Ascending aorta (tissue), 2 donors: ENCODE results near the gene MTFP1. TPM values are rescaled to one million over a fixed set of nuclear protein-coding genes. Genes with fewer than 3 reads are reported as not detected.
"Not testable (repeated sequence)": the region's sequence is repeated elsewhere in the genome, so short reads cannot be mapped to it uniquely, and the experiment has no call there.

Source experiments
- DNase-seq, 2 donors: peaks; one replicate each; pipeline ENCODE4 v3.0.0-alpha.2; 2019; ENCODE audit warnings: low spot score in 2 of 2
- H3K27ac ChIP-seq, 2 donors: fragments of 200-600 bp; sonication (generic); one replicate each; pipeline ENCODE4 v1.5.1; 2016 to 2017; ENCODE audit warnings: mild to moderate bottlenecking in 1 of 2
- H3K27me3 ChIP-seq: fragments of 200-600 bp; sonication (generic); one replicate; pipeline ENCODE4 v1.5.1; 2017
- H3K36me3 ChIP-seq, 2 donors: fragments of 200-600 bp; sonication (generic); one replicate each; pipeline ENCODE4 v1.5.1; 2016
- H3K4me1 ChIP-seq, 2 donors: fragments of 200-600 bp; sonication (generic); one replicate each; pipeline ENCODE4 v1.5.1; 2016 to 2017; ENCODE audit warnings: mild to moderate bottlenecking in 1 of 2
- H3K4me3 ChIP-seq, 2 donors: fragments of 200-600 bp; sonication (generic); one replicate each; pipeline ENCODE4 v1.5.1; 2016 to 2017; ENCODE audit warnings: mild to moderate bottlenecking in 1 of 2
- H3K9me3 ChIP-seq, 2 donors: fragments of 200-600 bp; sonication (generic); one replicate each; pipeline ENCODE4 v1.5.1; 2016
- CTCF ChIP-seq, 3 experiments: fragments of 200-600 bp in 2 of 3; fragments of 450-650 bp in 1 of 3; sonication (generic) in 2 of 3; IDR thresholded peaks; one replicate each; pipeline ENCODE4 v1.5.1; 2016 to 2019; ENCODE audit warnings: antibody characterized with exemption in 3 of 3, mild to moderate bottlenecking in 1 of 3, moderate library complexity in 1 of 3
- intact Hi-C: fragments of 100-400 bp; cut with DNase I; formaldehyde crosslinking; loops from one replicate; pipeline ENCODE4 v1.15.1; 2023
- total RNA-seq: library from RNA; depleted of rRNA; stranded (reverse); fragments of >200 nt; gene quantifications from one replicate; pipeline ENCODE4 v1.1.0, GENCODE V29; 2016

MTFP1 gene
- total RNA-seq, 1 donor from 2014 or later, result 4.5 TPM

DNA sequence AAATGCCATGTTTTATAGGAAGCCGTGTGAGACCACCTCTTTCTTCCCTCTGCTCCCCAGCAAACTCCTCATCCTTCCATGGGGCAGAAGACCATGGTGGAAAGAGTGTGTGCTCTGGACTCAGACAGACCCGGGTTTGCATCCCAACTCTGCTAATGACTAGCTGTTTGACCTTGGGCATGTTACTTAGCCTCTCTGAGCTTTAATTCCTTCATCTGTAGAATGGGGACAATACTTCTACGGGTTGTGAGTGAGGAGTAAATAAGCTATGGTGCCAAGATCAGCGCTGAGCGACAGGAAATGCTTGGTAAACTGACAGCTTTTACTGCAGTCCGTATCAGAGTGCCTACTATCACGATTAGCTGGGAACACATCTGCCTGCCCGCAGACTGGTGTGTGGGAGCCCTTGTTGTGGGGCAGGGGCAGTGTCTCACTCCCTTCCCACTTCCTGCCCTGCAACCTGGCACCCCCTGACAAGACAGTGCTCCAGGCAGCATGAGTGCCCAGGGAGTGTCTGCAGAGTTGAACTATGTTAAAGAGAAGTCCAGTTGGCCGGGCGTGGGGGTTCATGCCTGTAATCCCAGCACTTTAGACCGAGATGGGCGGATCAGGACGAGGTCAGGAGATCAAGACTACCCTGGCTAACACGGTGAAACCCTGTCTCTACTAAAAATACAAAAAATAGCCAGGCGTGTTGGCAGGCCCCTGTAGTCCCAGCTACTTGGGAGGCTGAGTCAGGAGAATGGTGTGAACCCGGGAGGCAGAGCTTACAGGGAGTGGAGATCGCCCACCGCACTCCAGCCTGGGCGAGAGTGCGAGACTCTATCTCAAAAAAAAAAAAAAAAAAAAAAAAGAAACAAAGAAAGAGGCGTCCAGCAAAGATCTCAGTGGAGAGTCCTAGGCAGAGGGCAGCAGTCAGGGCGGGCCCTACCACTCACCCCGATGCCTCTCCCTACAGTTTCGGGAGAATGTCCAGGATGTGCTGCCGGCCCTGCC lies 26.6 kb upstream of the MTFP1 start:
- intact Hi-C loops, result no loop called here
- TF ChIP-seq CTCF (IDR thresholded peaks at IDR 0.05), result no peak

GRCh38 chr22:30399718-30400117 lies 25.9 kb upstream of the MTFP1 start:
- no peak for DNase-seq
- TF ChIP-seq CTCF (IDR thresholded peaks at IDR 0.05), result no peak
- Histone ChIP-seq H3K27me3 (no peaks in the 10 kb centered on the region), H3K4me1 (peaks cover 0 to 3% of the 10 kb centered on the region in 2 donors), H3K4me3 (no peak overlapping the region), H3K9me3 (no peaks in the 10 kb centered on the region), H3K36me3 (no peaks in the 10 kb centered on the region), H3K27ac (no peak overlapping the region)
- intact Hi-C loops, result no loop called here

More for the DNA sequence above, 26.6 kb upstream of the MTFP1 start:
- Histone ChIP-seq H3K9me3 (no peaks in the 10 kb centered on the region), H3K4me3 (no peak overlapping the region), H3K27me3 (no peaks in the 10 kb centered on the region), H3K4me1 (peaks cover 0 to 3% of the 10 kb centered on the region in 2 donors), H3K27ac (no peak overlapping the region), H3K36me3 (no peaks in the 10 kb centered on the region)
- no peak for DNase-seq

GRCh38 chr22:30400159-30400558 lies 25.4 kb upstream of the MTFP1 start:
- peaks cover 0 to 3% of the 10 kb centered on the region in 2 donors for H3K4me1 ChIP-seq

DNA sequence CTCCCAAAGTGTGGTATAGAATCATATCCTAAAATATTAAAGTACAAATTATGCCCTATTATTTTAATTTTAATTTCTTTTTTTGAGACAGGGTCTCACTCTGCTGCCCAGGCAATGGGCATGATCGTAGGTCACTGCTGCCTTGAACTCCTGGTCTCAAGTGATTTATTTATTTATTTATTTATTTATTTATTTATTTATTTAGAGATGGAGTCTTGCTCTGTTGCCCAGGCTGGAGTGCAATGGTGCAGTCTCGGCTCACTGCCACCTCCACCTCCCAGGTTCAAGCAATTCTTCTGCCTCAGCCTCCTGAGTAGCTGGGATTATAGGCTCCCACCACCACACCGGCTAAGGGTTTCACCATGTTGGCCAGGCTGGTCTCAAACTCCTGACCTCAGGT lies 24.5 kb upstream of the MTFP1 start:
- intact Hi-C loops, H3K27ac ChIP-seq, H3K9me3 ChIP-seq, H3K4me3 ChIP-seq, H3K36me3 ChIP-seq, H3K4me1 ChIP-seq, H3K27me3 ChIP-seq, DNase-seq: not testable (repeated sequence)

More at GRCh38 chr22:30400159-30400558, 25.4 kb upstream of the MTFP1 start:
- Histone ChIP-seq H3K9me3 (no peaks in the 10 kb centered on the region), H3K4me3 (no peak overlapping the region), H3K36me3 (no peaks in the 10 kb centered on the region), H3K27ac (no peak overlapping the region), H3K27me3 (no peaks in the 10 kb centered on the region)
- TF ChIP-seq CTCF (IDR thresholded peaks at IDR 0.05), result no peak
- intact Hi-C loops, result no loop called here
- DNase-seq, result no peak

GRCh38 chr22:30402028-30402765 lies 23.4 kb upstream of the MTFP1 start:
- Histone ChIP-seq H3K27ac (no peak overlapping the region), H3K4me1 (no peaks in the 10 kb centered on the region), H3K27me3 (no peaks in the 10 kb centered on the region), H3K36me3 (no peaks in the 10 kb centered on the region), H3K4me3 (no peak overlapping the region), H3K9me3 (no peaks in the 10 kb centered on the region)
- TF ChIP-seq CTCF (IDR thresholded peaks at IDR 0.05), result no peak
- no peak for DNase-seq
- intact Hi-C loops, result no loop called here

DNA sequence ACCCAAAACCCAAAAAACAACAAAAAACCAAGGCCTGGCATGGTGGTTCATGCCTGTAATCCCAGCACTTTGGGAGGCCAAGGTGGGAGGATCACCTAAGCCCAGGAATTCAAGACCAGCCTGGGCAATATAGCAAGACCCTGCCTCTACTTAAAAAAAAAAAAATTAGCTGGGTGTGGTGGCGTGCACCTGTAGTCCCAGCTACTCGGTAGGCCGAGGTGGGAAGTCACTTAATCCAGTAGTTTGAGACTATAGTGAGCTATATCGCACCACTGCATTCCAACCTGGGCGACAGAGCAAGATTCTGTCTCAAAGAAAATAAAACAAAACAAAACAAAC lies 22.8 kb upstream of the MTFP1 start:
- H3K27me3 ChIP-seq, H3K9me3 ChIP-seq, H3K27ac ChIP-seq, intact Hi-C loops, H3K36me3 ChIP-seq, DNase-seq, H3K4me1 ChIP-seq, H3K4me3 ChIP-seq: not testable (repeated sequence)
